Glutamatergic neuron (in vitro differentiated cells): ENCODE measurements around the gene TMEM54. TPM values are rescaled to one million over a fixed set of nuclear protein-coding genes. Genes with fewer than 3 reads are reported as not detected.

Experiments used
- DNase-seq: peaks from one replicate; pipeline ENCODE4 v3.0.0; 2022
- H3K27ac Mint-ChIP-seq: one replicate; pipeline ENCODE4 v1.8.0; 2020; ENCODE audit warnings: mild to moderate bottlenecking, mixed read lengths, inconsistent platforms; ENCODE audit not compliant: unreplicated experiment
- H3K27me3 Mint-ChIP-seq: one replicate; pipeline ENCODE4 v1.8.0; 2020; ENCODE audit warnings: mild to moderate bottlenecking, moderate library complexity, mixed read lengths, inconsistent platforms; ENCODE audit not compliant: unreplicated experiment
- H3K36me3 Mint-ChIP-seq: one replicate; pipeline ENCODE4 v1.8.0; 2020; ENCODE audit warnings: mild to moderate bottlenecking, mixed read lengths, inconsistent platforms; ENCODE audit not compliant: unreplicated experiment
- H3K4me1 Mint-ChIP-seq: one replicate; pipeline ENCODE4 v1.8.0; 2020; ENCODE audit warnings: mild to moderate bottlenecking, low read depth, mixed read lengths, inconsistent platforms; ENCODE audit not compliant: unreplicated experiment
- H3K4me3 Mint-ChIP-seq: one replicate; pipeline ENCODE4 v1.8.0; 2020; ENCODE audit warnings: mild to moderate bottlenecking, mixed read lengths, inconsistent platforms; ENCODE audit not compliant: unreplicated experiment
- H3K9me3 Mint-ChIP-seq: one replicate; pipeline ENCODE4 v1.8.0; 2020; ENCODE audit warnings: mild to moderate bottlenecking, moderate library complexity, mixed read lengths, inconsistent platforms; ENCODE audit not compliant: unreplicated experiment
- CTCF ChIP-seq: fragments of 200-600 bp; sonication (generic); IDR thresholded peaks from one replicate; pipeline ENCODE4 v1.5.0; 2021; ENCODE audit not compliant: partially characterized antibody, unreplicated experiment
- total RNA-seq: library from RNA; stranded (reverse); fragmentation: NEBNext Ultra II Directional; extraction: Animal tissue kit (Norgen Biotek cat#: 25700); gene quantifications from one replicate; pipeline ENCODE4 v1.2.1, GENCODE V29; 2021; ENCODE audit not compliant: unreplicated experiment

Gene TMEM54
- total RNA-seq, 1 donor from 2014 or later = 9.9 TPM

- Mint-ChIP-seq H3K4me1 (peaks cover 34% of the 10 kb centered on the region), H3K27ac (no peak overlapping the region), H3K4me3 (no peak overlapping the region), H3K36me3 (peaks cover 7% of the 10 kb centered on the region), H3K27me3 (peaks cover 12% of the 10 kb centered on the region), H3K9me3 (peaks cover 14% of the 10 kb centered on the region)
- no peak for TF ChIP-seq CTCF
- no peak for DNase-seq
Observed at GRCh38 chr1:32891241-32891570, 10.0 kb downstream of the TMEM54 start.

- TF ChIP-seq CTCF = no peak
- peaks cover 34% of the 10 kb centered on the region for H3K4me1 Mint-ChIP-seq
- peak overlapping the region; percentile 44 for H3K27ac Mint-ChIP-seq
- H3K9me3 Mint-ChIP-seq = peaks cover 14% of the 10 kb centered on the region
- H3K36me3 Mint-ChIP-seq = peaks cover 7% of the 10 kb centered on the region
- H3K4me3 Mint-ChIP-seq = peak overlapping the region; percentile 28
- no peak for DNase-seq
- peaks cover 10% of the 10 kb centered on the region for H3K27me3 Mint-ChIP-seq
Observed at GRCh38 chr1:32890516-32891240, 10.5 kb downstream of the TMEM54 start.

GRCh38 chr1:32889731-32890278 is 11.4 kb downstream of the TMEM54 start:
- peaks cover 41% of the 10 kb centered on the region for H3K4me1 Mint-ChIP-seq
- H3K36me3 Mint-ChIP-seq = peaks cover 7% of the 10 kb centered on the region
- H3K4me3 Mint-ChIP-seq = peak overlapping the region; percentile 47
- no peak for TF ChIP-seq CTCF
- no peak for DNase-seq
- H3K27me3 Mint-ChIP-seq = peaks cover 10% of the 10 kb centered on the region
- peaks cover 19% of the 10 kb centered on the region for H3K9me3 Mint-ChIP-seq
- peak overlapping the region; percentile 55 for H3K27ac Mint-ChIP-seq

GRCh38 chr1:32888677-32889420 is 12.3 kb downstream of the TMEM54 start:
- no peak for TF ChIP-seq CTCF
- H3K9me3 Mint-ChIP-seq = peaks cover 19% of the 10 kb centered on the region
- no peak for DNase-seq
- H3K36me3 Mint-ChIP-seq = peaks cover 7% of the 10 kb centered on the region
- H3K27me3 Mint-ChIP-seq = peaks cover 10% of the 10 kb centered on the region
- H3K4me3 Mint-ChIP-seq = no peak overlapping the region
- H3K27ac Mint-ChIP-seq = no peak overlapping the region
- peaks cover 45% of the 10 kb centered on the region for H3K4me1 Mint-ChIP-seq

GRCh38 chr1:32888134-32888533 is 13.1 kb downstream of the TMEM54 start:
- H3K36me3 Mint-ChIP-seq = peaks cover 7% of the 10 kb centered on the region
- H3K4me3 Mint-ChIP-seq = peak overlapping the region; percentile 96
- no peak overlapping the region for H3K27ac Mint-ChIP-seq
- peaks cover 12% of the 10 kb centered on the region for H3K27me3 Mint-ChIP-seq
- no peak for TF ChIP-seq CTCF
- peaks cover 23% of the 10 kb centered on the region for H3K9me3 Mint-ChIP-seq
- peaks cover 50% of the 10 kb centered on the region for H3K4me1 Mint-ChIP-seq
- no peak for DNase-seq
